ENCODE results near the gene GNPDA1.
"Not testable (repeated sequence)": the region's sequence is repeated elsewhere in the genome, so short reads cannot be mapped to it uniquely, and the experiment has no call there.

Gene GNPDA1

DNA sequence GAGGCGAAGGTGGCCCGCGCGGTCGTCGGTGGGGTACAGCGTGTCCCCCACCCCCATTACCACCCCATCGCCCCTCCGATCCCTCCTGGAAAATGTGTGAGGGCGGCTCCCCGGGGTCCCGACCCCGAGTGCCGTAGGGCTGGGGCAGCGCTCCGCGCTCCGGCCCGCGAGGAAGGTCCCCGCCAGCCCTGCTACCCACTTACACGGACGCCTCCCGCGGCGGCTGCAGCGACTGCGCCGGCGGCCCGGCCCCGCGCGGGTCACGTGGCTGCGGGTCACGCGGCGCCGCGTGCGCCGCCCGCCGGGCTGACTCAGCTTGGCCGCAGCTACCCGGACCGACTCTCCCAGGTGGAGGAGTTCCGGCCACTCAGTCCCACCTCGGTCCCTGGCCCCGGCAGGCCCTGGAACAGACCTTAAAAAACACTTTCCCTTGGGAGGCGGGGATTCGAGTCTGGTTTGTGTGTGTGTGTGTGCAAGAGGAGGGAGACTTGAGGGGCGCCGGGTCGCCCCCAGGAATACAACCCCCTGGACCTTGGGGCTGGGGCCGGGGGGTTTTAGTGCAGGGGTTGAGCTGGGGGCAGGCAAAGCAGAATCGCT lies at the start of gene GNPDA1:
Gene GNPDA1, minus strand, starts transcription at position 236 of the 597 bp plus-strand sequence. CDS start 992 bp downstream, outside the sequence.
- no peak for TF ChIP-seq CTCF (IDR thresholded peaks at IDR 0.05; ENCODE audit: low read depth, low read length, missing control alignments)
- DNase-seq (ENCODE audit: extremely low read depth, low read depth) = no peak
- H3K4me3 ChIP-seq (replicated peaks; ENCODE audit: low read depth, low read length) = peak within 1 kb of the TSS; percentile 85

- H3K4me3 ChIP-seq (replicated peaks; ENCODE audit: low read depth, low read length) = no peak overlapping the region
- DNase-seq (ENCODE audit: extremely low read depth, low read depth) = no peak
- peak; percentile 28 for TF ChIP-seq CTCF (IDR thresholded peaks at IDR 0.05; ENCODE audit: low read depth, low read length, missing control alignments)
Observed at GRCh38 chr5:142059304-142059940, 46.6 kb upstream of the GNPDA1 start.

GRCh38 chr5:142057697-142058056 lies 44.9 kb upstream of the GNPDA1 start:
- H3K4me3 ChIP-seq (replicated peaks; ENCODE audit: low read depth, low read length) = no peak overlapping the region
- no peak for TF ChIP-seq CTCF (IDR thresholded peaks at IDR 0.05; ENCODE audit: low read depth, low read length, missing control alignments)
- no peak for DNase-seq (ENCODE audit: extremely low read depth, low read depth)

GRCh38 chr5:142056816-142057696 lies 44.2 kb upstream of the GNPDA1 start:
- no peak overlapping the region for H3K4me3 ChIP-seq (replicated peaks; ENCODE audit: low read depth, low read length)
- TF ChIP-seq CTCF (IDR thresholded peaks at IDR 0.05; ENCODE audit: low read depth, low read length, missing control alignments) = no peak
- no peak for DNase-seq (ENCODE audit: extremely low read depth, low read depth)

DNA sequence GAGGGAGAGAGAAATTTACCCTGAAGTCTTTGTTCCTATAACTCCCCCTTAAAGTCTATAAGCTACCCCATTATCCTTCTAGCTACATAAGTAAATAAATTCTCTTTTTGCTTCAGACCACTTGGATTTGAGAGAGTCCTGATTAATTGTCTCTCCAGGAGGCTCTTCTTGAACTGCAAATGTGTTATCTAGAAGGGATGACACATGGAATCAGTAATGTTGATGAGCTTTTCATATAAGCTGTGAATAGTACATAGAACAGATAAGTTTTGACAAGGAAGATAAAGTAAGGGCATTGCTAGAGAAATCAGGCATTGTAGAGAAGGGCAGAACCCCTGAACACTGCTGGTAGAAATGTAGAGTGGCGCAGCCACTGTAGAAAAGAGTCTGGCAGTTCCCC lies 42.5 kb upstream of the GNPDA1 start:
- no peak for DNase-seq (ENCODE audit: extremely low read depth, low read depth)
- no peak overlapping the region for H3K4me3 ChIP-seq (replicated peaks; ENCODE audit: low read depth, low read length)
- TF ChIP-seq CTCF (IDR thresholded peaks at IDR 0.05; ENCODE audit: low read depth, low read length, missing control alignments) = no peak

DNA sequence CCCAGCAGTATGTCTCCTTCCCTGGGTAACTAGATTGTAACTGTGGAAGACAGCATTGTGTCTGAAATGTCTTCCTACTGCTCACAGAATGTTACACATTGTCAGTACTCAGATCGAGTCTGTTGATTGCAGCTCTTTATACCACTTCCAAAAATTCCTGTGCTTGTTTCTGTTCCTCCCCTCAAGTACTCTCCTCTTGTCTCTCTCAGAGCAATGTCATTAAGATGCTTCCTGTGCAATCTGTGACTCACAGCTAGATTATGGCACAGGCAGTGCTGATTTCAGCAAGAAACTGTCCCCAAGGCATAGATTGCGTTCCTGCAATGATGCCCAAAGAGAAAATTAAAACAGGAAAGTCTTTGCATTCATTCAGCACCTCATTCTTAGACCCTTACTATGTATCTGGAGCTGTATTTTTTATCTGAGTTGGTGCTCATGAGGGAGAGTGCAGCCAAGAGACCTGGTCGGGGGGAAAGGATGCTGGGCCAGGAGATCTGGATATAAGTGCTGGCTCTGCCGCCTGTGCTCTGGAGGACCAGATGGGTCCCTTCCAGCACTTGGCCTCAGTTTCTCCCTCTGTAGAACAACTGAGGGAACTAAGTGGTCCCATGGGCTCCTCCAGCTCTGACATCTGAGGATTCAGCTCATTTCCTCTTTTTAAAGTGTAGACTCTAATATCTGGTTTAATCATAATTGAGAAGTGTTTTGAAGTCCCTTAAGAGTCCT lies 40.8 kb upstream of the GNPDA1 start:
- DNase-seq (ENCODE audit: extremely low read depth, low read depth) = no peak
- H3K4me3 ChIP-seq (replicated peaks; ENCODE audit: low read depth, low read length) = no peak overlapping the region
- no peak for TF ChIP-seq CTCF (IDR thresholded peaks at IDR 0.05; ENCODE audit: low read depth, low read length, missing control alignments)

DNA sequence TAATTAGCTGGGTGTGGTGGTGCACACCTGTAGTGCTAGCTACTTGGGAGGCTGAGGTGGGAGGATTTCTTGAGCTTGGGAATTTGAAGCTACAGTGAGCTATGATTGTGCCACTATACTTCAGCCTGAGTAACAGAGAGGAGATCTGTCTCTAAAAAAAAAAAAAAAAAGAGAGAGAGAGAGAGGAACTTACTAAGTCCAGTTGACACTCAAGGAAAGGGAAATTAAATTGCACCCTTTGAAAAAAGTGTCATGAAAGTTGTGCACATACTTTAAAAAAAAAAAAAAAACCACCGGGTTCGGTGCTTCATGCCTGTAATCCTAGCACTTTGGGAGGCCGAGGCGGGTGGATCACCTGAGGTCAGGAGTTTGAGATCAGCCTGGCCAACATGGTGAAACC lies 39.2 kb upstream of the GNPDA1 start:
- DNase-seq (ENCODE audit: extremely low read depth, low read depth); H3K4me3 ChIP-seq (replicated peaks; ENCODE audit: low read depth, low read length): not testable (repeated sequence)

Data from HFF-Myc (cell line).